ENCODE results near the gene UNC79.
A peak's percentile ranks its signal among the peaks of the same experiment; 100 is the strongest.
"Not testable (repeated sequence)": the region's sequence is repeated elsewhere in the genome, so short reads cannot be mapped to it uniquely, and the experiment has no call there.

UNC79 gene

GRCh38 chr14:93430315-93431035 lies at the start of gene UNC79:
Gene UNC79, plus strand, starts transcription at chr14:93430939. Its CDS starts 91 bp downstream, at chr14:93431030.
- no peak for DNase-seq (ENCODE audit: extremely low spot score, insufficient read length, low read depth)
- no peak for FAIRE-seq

DNA sequence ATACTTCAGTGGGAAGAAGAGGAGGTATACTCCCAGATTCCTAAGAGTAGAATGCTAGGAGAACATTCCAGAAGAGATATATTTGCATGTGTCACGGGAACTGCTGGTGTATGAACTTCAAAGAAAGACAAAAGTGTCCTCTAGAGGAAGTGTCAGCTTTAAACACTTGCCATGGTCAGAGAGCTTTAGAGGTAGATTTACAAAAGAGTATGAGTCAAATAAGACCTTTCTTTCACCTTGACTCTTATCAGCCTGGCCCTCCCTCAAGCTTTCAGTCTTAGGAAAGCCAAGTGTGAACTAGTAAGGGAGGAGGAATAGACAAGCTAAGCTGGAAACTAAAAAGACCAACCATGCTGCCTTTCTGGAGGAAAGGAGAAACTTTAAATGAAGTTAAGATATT lies 49.1 kb upstream of the UNC79 start:
- DNase-seq (ENCODE audit: extremely low spot score, insufficient read length, low read depth) (no peak), FAIRE-seq (peak; percentile 69)

DNA sequence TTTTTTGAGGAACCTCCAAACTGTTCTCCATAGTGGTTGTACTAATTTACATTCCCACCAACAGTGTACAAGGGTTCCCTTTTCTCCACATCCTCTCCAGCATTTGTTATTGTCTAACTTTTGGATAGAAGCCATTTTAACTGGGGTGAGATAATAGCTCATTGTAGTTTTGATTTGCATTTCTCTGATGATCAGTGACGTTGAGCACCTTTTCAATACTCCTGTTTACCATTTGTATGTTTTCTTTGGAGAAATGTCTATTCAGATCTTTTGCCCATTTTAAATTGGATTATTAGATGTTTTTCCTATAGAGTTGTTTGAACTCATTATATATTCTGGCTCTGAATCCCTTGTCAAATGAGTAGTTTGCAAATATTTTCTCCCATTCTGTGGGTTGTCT lies 46.5 kb upstream of the UNC79 start:
- not testable (repeated sequence) for DNase-seq (ENCODE audit: extremely low spot score, insufficient read length, low read depth); FAIRE-seq

DNA sequence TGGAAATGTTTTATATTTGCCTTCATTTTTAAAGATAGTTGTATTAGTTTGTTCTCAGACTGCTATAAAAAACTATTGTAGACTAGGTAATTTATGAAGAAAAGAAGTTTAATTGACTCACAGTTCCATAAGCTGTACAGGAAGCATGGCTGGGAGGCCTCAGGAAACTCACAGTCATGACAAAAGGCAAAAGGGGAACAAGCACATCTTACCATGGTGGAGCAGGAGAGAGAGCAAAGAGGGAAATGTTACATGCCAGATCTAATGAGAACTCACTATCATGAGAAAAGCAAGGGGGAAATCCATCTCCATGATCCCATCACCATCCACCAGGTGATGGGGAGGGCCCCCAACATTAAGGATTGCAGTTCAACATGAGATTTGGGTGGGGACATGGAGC lies 35.5 kb upstream of the UNC79 start:
- DNase-seq (ENCODE audit: extremely low spot score, insufficient read length, low read depth) (no peak), FAIRE-seq (no peak)

DNA sequence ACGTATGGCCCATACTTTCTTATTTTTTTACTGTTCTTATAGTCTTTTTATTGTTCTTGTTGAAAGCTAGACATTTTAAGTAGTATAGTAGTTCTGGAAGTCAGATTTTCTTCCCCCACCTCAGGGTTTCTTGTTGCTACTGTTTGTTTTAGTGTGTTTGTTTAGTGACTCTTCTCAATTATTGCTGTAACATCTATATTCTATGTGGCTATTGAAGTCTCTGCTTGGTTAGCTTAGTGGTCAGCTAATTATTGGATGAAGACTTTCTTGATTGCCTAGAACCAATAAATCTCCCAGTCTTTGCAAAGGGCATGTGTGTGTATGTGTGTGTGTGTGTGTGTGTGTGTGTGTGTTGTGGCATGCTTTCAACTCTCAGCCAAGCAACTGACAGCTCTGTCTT lies 34.3 kb upstream of the UNC79 start:
- no peak for FAIRE-seq
- DNase-seq (ENCODE audit: extremely low spot score, insufficient read length, low read depth), result no peak

GRCh38 chr14:93398491-93398890 lies 32.2 kb upstream of the UNC79 start:
- DNase-seq (ENCODE audit: extremely low spot score, insufficient read length, low read depth) (no peak), FAIRE-seq (no peak)

DNA sequence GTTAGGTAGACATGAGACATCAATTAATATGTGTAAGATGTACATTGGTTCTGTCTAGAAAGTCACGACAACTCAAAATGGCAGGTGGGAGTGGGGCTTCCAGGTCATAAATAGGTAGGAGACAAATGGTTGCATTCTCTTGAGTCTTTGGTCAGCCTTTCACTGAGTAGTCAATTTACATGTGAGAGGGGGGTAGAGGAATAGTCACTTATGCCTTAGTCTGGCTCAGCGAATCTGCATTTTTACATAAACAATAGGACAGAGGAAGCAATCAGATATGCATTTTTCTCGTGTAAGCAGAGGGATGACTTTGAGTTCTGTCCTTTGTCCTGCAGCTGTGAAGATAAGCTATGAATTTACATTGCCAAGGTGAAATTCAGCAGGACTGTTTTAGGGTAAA lies 27.8 kb upstream of the UNC79 start:
- FAIRE-seq (no peak), DNase-seq (ENCODE audit: extremely low spot score, insufficient read length, low read depth) (no peak)

DNA sequence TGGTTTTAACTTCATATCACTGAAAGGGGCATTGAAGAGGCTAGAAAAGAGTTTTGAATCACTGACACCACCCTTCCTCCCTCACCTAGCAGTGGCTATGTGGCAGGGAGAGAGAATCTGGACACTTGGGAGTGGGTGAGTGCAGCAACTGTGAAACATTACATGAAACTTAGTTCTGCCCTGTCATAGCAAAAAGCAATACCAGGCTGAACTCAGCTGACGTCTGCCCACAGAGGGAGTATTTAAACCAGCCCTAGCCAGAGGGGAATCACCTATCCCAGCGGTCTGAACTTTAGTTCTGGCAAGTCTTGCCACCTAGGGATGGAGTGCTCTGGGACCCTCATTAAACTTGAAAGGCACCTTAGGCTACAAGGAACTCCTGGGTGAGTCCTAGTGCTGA lies 20.7 kb upstream of the UNC79 start:
- DNase-seq (ENCODE audit: extremely low spot score, insufficient read length, low read depth) (no peak), FAIRE-seq (peak; percentile 44)

DNA sequence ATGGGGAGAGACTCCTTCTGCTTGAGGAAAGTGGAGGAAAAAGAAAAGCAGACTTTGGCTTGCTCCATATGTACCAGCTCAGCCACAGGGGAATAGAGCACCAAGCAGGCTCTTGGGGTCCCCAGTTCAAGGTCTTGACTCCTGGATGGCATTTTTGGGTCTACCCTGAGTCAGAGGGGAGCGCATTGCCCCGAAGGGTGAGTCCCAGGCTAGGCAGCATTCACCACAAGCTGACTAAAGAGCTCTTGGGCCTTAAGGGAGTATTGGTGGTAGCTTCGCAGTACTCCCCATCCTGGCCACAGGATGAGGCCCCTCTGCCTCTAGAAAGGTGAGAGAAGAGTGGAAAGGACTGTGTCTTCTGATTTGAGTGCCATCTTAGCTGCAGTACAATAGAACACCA lies 19.8 kb upstream of the UNC79 start:
- FAIRE-seq, result no peak
- no peak for DNase-seq (ENCODE audit: extremely low spot score, insufficient read length, low read depth)

DNA sequence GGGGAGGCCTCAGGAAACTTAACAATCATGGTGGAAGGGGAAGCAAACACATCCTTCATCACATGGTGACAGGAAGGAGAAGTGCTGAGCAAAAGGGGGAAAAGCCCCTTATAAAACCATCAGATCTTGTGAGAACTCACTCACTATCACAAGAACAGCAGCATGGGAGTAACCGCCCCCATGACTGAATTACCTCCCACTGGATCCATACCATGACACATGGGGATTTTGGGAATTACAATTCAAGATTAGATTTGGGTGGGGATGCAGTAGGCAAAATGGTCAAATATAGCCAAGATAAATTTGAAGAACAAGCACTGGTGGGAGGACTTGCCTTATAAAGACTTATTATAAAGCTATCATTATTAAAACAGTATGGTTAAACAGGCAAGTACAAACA lies 5.6 kb upstream of the UNC79 start:
- not testable (repeated sequence) for DNase-seq (ENCODE audit: extremely low spot score, insufficient read length, low read depth); FAIRE-seq

DNA sequence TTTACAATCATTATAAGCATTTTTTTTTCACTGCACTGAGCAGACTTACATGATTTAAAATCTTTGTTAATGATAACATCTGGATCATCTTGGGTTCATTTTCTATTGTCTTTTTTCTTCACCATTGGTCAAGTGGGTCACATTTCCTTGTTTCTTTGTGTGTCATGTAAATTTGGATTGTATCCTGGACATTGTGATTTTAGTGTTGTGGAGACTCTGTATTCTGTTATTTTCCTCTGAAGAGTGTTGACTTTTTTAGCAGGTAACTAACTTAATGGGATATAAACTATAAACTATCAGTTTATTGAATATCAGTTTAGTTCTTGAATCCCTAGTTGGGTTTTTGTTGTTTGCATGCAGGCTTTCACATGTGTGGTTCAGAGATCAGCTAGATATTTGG lies 4.0 kb upstream of the UNC79 start:
- DNase-seq (ENCODE audit: extremely low spot score, insufficient read length, low read depth) (no peak), FAIRE-seq (no peak)

- DNase-seq (ENCODE audit: extremely low spot score, insufficient read length, low read depth) (no peak), FAIRE-seq (no peak)
Observed at GRCh38 chr14:93431036-93431670, 414 bp downstream of the UNC79 start.

DNA sequence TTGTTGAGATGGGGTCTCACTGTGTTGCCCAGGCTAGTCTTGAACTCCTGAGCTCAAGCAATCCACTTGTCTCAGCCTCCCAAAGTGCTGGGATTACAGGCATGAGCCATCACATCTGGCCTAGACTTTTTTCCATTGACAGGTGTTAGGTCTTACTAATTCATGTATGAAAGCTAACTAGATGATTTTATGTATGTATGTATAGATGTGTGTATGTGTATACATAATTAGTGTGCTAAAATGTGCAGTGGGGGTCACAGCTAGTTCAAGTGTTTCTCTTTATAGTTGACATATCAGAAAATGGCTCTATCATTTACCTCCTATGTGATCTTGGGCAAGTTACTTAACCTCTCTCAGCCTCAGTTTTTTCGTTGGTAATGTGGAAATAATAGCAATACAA lies 23.5 kb downstream of the UNC79 start:
- no peak for DNase-seq (ENCODE audit: extremely low spot score, insufficient read length, low read depth)
- no peak for FAIRE-seq

DNA sequence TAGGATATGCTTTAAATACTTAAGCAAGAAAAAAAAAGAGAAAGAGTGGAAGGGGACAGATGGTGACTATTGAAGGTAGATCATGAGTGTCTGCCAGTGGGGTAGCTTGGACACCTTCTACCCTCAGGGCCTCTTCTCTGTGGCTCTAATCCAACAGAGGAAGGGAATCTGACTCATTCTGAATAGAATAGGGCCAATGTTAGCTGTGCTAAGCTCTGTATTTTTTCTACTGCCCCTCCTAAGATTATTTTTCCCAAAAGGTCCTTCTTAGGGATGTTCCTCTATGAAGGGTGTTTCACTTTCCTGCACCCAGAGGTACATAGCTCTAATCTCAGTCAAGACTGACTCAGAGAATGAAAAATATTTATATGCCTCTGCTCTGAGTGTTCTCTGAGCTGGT lies 25.6 kb downstream of the UNC79 start:
- FAIRE-seq (no peak), DNase-seq (ENCODE audit: extremely low spot score, insufficient read length, low read depth) (no peak)

- no peak for DNase-seq (ENCODE audit: extremely low spot score, insufficient read length, low read depth)
- FAIRE-seq, result no peak
Observed at GRCh38 chr14:93458234-93458633, 27.5 kb downstream of the UNC79 start.

- FAIRE-seq (no peak), DNase-seq (ENCODE audit: extremely low spot score, insufficient read length, low read depth) (no peak)
Observed at GRCh38 chr14:93462479-93462878, 31.7 kb downstream of the UNC79 start.

GRCh38 chr14:93464271-93464670 lies 33.5 kb downstream of the UNC79 start:
- no peak for FAIRE-seq
- no peak for DNase-seq (ENCODE audit: extremely low spot score, insufficient read length, low read depth)

DNA sequence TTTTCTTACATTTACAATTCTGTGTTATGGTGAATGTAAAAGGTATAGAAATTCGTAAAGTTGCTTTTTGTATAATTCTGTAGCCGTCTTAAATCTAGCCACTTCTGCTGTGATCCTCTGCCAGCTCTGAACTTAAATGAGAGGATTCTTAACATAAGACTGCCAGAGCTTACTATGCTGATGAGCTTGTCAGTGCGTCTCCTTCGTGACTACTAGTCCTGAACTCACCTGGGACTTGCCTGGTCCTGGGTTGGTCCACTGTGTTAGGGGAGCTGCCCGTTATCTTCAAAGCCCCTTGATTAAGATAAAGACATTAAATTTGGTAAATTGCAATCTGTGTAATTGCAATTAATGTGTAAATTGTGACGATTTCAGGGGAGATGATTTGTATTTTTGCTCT lies 44.7 kb downstream of the UNC79 start:
- no peak for DNase-seq (ENCODE audit: extremely low spot score, insufficient read length, low read depth)
- no peak for FAIRE-seq

- DNase-seq (ENCODE audit: extremely low spot score, insufficient read length, low read depth) (no peak), FAIRE-seq (no peak)
Observed at GRCh38 chr14:93476305-93476704, 45.6 kb downstream of the UNC79 start.

GRCh38 chr14:93479074-93479473 lies 48.3 kb downstream of the UNC79 start:
- not testable (repeated sequence) for FAIRE-seq

GRCh38 chr14:93480867-93481266 lies 50.1 kb downstream of the UNC79 start:
- no peak for DNase-seq (ENCODE audit: extremely low spot score, insufficient read length, low read depth)
- no peak for FAIRE-seq

More at GRCh38 chr14:93479074-93479473, 48.3 kb downstream of the UNC79 start:
- not testable (repeated sequence) for DNase-seq (ENCODE audit: extremely low spot score, insufficient read length, low read depth)

DNA sequence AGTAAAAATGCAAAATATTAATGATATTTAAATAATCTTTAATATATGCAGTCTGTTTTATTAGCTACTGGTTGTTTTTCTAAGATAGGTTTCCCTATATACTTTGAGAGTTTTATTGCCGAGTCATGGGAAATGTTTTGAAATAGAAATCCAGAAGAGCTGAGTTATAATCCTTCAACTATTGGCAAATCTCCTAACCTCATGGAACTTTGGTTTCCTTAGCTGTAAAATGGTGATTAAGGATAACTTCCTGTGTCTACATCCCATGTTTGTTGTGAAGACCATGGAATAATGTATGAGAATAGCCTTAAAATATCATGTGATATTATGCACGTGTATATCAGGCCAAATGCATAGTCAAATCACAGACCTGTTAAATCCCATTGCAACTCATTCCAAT lies 51.0 kb downstream of the UNC79 start:
- DNase-seq (ENCODE audit: extremely low spot score, insufficient read length, low read depth) (no peak), FAIRE-seq (no peak)

All from GM18507 (cell line).